Stimulated activated CD8-positive, alpha-beta memory T cell treated with anti-CD3 and anti-CD28 coated beads, Interleukin-4, amount 100 ng/mL, for 4 hours (primary cell): ENCODE data around the gene MYLK.

Experiments
- DNase-seq, 2 donors: peaks; one replicate each; pipeline ENCODE4 v3.0.0-alpha.2; 2020; ENCODE audit warnings: low read depth in 2 of 2, low spot score in 1 of 2

MYLK gene

DNA sequence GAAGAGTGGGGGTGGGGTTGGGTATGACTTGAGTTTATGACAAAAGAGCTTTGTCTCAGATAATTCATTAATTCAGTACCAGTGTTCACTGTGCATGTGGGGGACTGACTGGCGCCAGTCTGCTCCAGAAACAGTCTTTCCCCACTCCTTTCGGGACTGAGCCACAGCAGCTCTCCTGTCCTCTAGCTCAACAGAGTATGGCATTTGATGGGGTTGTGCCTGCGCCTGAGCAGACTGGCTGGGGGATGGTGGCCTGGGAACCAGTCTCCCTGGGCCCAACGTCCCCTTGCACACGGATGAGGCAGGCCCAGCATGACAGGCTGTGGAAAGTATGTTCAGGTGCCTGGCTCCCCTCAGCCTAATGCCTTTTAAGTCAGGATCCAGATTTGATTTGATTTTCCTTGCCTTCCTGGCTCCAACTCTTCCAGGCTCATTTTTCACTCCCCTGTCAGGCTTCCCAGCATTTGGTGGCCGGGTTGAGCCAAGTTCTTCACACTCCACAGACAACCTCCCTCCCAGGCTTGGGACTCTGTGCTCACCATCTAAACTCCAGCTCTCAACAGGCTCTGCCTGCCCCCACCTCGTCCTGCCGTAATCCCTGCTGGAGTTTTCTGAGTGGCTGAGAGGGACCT lies 105.0 kb downstream of the MYLK start:
- no peak for DNase-seq

DNA sequence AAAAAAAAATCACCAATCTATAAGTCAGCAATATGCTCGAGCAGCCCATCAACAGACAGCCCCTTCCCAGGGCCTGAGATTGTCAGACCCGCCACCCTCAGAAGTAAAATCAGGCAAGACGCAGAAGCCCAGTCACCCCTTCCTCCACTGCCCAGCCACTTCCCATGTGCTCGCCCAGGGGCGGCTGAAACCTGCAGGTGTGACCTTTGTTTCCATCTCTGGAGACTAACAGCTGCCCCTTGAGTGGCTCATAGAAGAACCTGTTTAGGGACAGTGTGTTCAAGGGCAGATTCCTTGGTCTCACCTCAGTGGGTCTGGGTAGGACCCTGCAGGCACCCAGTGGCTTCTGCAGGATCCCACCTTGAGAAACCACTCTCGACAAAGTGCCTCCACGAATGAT lies 105.6 kb downstream of the MYLK start:
- no peak for DNase-seq

- DNase-seq, result no peak
Measured at GRCh38 chr3:123776071-123776782, 107.9 kb downstream of the MYLK start.

GRCh38 chr3:123774474-123774873 lies 109.7 kb downstream of the MYLK start:
- no peak for DNase-seq

DNA sequence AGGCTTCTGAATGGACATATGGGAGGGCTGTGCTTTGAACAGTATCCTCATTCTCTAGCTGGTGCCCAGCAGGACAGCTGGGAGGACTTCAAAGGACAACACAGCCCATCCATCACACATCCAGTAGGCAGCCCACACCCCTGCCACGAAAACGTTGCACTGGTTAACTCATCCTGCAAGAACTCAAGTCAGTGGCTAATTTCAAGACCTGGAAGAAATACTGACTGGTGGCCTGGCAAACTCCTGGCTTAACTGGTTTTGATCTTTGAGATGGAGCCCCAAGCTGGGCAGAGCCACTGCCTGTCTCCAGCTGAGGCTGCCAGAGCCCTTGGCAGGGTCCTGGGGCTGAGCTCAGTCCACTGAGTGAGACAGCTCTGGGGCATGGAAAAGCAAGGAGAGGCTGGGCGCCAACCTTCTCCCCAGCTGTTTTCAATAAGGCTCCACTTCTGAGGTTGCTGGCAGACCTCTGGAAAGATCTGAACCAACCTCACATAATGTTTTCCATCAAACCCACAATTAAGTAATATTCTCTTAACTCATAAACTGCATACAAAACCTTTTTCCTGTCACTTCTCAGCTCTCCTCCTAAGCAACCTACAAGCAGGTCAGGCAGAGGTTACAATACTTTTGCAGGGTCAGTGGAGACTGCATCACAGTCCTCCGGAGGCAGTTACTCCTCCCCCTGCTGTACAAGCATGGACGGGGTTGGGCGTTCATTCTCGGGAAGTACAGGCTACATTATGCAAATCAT lies 110.3 kb downstream of the MYLK start:
- no peak for DNase-seq

DNA sequence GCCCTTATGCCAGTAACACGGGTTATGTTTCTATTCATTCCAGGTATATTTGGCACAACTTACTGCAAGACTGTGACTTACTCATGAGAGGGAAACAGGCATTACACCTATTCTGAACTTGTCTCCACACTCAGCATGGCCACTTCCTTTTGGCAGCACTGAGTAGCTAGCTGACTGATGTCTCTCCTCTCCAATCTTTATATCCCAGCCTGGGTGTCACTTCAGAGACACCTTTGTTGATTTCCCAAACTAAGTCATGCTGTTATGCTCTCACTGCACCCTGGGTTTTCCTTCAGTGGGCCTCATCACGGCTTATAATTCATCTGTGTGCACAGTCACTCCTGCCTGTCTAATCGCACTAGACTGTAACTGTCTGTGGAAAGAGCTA lies 114.8 kb downstream of the MYLK start:
- DNase-seq, result no peak

DNA sequence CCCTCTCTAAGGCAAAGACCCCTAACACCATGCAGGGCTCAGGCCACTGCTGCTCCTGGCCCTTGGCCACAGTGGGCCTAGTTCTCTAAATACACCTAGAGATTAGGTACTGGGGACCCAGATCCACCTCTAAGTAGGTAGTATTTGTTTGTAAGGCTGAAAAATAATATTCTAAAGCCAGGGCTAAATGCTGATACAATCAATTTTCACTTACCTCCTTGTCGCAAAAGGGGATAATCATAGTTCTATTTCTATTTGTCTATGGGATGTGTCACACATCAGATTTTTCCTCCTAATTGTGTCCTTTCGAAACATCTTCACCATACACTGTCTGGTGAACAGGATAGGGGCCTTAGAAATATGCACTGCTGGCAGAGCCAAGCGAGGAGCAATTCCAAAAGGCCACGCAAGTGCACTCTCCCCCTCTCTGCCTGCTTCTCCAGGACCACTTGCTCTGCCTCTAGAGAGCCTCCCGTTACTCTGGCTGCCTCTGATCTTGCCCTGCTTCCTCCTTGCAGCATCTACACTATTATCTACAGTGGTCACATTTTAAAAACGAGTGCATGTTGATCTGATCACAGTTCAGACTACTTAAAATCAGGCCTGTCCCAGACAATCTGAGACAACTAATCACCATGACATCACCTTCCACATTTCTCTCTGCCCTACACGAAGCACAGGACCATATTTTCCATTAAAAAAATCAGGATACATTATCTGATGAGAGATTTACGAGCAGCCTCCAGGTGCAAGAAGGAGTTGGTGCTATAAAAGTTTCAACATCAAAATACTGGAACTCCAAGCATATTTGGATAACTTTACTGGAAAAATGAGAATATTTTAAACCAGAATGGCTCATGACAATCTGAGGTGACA lies 115.4 kb downstream of the MYLK start:
- no peak for DNase-seq

DNA sequence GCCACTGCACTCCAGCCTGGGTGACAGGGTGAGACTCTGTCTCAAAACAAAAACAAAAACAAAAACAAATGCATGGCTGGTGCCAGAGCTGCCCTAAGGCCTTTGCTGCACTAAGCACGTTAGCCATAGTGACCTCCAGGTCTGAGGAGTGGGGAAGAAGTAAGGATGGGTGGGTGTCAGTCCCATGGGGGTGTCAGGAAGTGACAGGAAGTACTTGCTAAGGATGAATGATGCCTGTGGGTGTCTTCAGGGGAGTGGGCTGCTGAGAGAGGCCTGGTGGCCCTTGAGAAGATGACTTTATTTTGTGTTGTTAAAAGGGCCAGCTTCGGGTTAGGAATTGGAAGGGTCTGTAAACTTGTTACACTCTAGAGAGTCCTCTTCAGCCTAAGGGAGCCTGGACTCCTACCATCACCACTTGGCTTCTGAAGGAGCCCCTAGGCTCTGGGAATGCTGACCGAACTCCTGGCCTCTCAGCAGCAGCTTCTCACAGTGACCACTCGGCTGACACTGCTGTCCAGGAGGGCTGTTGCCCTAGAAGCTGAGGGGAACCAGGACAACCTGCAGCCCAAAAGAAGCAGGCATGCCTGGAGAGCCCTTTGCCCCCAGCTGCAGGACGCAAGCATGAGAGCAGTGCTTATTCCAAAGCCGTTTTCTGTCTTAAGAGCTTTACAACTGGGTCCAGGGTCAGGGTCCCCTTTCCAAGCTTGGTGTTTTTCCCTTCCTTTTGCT lies 116.4 kb downstream of the MYLK start:
- DNase-seq, result no peak

DNA sequence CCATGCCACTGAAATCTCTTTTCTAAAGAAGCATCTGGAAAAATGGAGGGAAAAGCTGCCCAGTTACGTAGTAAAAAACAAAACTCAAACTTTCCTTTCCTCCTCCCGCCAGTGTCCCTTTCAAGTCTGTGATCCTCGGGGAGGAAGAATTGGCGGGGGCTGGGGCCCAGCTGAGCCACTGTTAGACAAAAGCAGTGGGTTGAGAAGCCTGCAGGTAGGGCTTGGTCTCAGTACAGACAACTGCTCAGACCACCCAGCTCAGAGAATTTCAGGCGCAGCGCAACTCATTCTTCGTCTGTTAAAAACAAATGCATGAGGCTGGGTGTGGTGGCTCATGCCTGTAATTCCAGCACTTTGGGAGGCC lies 117.1 kb downstream of the MYLK start:
- DNase-seq, result no peak

DNA sequence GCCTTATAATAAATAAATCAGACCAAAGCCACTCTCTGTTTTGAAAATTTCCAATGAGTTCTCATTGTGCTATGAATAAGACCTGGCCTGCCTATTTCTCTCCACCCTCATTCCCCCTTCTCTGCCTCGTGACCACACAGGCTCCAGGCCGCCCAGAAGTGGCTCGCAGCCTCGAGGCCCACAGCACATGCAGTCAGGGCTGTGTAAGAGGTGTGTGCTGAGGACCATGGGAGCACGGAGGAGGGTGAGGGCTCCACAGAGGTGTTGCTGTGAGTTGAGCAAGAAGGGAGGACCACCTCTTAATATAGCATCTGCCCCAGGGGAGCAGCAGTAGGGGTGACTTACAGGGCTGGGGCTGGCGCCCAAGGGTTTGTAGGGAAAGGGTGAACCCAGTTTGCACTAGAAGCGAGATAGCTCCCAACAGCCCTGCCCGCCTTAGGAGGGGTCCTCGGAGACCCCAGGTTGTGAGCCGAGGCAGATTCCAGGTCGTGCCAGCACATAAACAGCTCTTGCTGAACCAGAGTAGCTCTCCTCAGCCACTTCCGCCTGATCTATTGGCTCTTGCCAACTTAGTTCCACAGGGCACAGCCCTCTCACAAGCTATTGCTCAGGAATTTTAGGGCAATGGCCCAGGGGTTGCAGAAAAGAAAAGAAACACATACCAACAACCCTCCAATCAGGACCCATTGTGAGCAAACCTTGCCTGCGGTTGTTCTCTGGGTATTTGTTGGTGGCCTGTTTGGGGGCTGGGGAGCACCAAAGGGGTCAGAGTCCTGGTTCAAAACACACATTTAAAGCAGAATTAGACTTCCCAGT lies 117.7 kb downstream of the MYLK start:
- DNase-seq, result no peak

GRCh38 chr3:123765475-123766128 lies 118.5 kb downstream of the MYLK start:
- no peak for DNase-seq

DNA sequence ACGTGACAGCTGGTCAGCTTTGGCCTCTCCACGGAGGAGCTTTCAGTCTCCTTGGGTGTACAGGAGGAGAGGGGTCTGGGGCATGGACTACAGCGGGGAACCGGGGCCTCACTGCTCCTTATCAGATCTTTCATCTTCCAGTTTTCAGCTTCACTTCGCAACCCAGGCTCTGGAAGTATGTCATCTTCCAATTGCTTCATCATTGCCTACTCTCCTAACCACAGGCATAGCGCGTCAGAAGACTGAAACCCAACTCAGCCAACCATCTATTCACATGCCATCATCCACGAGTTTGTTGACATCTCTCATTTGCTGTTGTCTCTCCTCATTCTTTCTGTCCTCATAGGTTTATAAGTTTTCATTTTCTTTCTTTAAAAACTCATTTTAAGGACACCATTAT lies 119.5 kb downstream of the MYLK start:
- no peak for DNase-seq

DNA sequence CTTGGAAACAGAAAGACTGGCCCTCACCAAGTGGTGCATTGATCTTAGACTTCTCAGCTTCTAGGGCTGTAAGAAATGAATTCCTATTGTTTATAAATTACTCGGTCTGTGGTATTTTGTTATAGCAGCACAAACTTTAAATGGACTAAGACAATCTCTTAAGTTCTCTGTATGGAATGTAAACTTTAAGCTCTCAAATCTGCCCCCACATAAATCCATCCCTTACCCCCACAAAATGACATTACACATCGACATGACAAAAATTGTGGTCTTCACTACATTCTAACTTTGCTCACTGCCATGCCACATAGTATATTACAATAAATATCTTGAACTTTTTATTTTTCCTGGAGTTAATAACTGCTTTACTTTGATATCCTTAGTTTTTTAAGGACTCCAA lies 121.3 kb downstream of the MYLK start:
- DNase-seq, result no peak

DNA sequence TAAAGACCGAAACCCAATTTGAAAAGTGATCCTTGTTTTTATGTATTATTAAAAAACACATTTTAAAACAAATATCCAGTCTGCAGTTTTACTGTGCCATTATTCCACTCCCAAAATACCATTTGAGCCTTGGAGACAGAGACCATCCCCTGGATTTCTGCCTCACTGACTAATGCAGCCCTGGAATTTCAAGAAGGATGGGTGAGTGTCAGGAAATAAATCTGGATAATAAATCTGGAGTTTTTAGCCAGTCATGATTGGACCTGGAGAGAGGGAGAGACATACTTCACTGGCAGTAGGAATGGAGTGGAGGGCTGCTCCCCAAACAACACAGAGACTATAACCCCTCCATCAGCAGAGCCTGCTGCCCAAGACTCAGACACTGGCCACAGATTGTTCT lies 123.3 kb downstream of the MYLK start:
- no peak for DNase-seq

DNA sequence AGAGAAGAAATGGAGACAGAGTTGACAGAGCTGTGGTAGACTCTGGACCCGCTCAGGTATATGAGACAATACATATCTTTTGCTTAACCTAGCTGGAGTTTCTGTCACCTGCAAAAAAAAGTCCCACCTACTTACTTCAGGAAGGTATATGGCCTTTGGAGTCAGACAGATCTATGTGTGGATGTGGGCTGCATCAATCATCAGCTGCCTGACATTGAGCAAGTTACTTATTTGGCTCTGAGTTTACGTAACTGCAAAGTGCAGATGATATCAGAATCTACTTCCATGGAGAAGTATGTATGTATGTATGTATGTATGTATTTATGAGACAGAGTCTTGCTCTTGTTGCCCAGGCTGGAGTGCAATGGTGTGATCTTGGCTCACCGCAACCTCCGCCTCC lies 124.3 kb downstream of the MYLK start:
- DNase-seq, result no peak

- no peak for DNase-seq
Measured at GRCh38 chr3:123759311-123759710, 124.8 kb downstream of the MYLK start.

- no peak for DNase-seq
Measured at GRCh38 chr3:123758081-123758564, 126.0 kb downstream of the MYLK start.

DNA sequence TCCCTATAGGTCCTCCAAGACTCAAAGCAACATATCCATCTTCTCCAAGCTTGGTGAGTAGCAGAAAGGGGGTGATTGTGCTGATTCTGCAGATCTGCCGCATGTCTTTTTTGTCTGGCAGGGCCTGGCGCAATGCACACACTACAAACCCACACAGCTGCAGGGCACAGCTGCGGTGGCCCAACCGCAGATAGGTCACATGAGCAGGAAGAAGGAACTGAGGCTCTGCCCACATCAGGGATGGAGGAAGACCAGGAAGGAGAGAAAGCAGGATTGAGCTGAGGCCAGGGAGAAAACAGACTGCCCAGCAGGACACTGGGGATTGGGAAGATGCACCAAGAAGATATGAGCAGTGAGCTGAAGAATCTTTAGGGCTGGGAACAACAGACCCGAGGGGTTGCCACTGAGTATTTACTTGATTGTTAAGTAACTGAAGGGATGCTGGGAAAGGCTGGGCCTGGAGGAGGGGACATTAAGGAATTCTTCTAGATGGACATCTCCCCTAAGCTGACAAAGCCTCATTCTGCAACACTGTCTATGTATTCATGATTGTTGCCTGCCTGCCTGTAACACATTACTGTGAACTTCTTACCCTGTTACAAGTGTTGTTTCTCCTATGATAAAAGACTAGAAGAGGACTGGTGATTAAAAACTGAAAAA lies 126.7 kb downstream of the MYLK start:
- DNase-seq, result no peak

GRCh38 chr3:123755501-123755900 lies 128.6 kb downstream of the MYLK start:
- DNase-seq, result no peak
